GM18909 (cell line): ENCODE measurements around the gene CCNA2.

Experiments
- ATAC-seq: cut with Tn5 transposase; IDR thresholded peaks from one replicate; pipeline ENCODE4 v1.9.1; 2021; ENCODE audit warnings: mild to moderate bottlenecking; ENCODE audit not compliant: unreplicated experiment, poor library complexity

Gene CCNA2

GRCh38 chr4:121823505-121824170 lies at the start of gene CCNA2:
CCNA2 (minus strand) TSS chr4:121823883; CDS start chr4:121823628, 255 bp downstream.
- ATAC-seq, result peak; percentile 95

- ATAC-seq, result peak; percentile 99
Measured at GRCh38 chr4:121869841-121870822, 46.4 kb upstream of the CCNA2 start, which contains the start of gene BBS7. BBS7 (minus strand) TSS chr4:121870474; CDS start chr4:121870313, 161 bp downstream.

- ATAC-seq, result no peak
Measured at GRCh38 chr4:121863799-121864198, 40.1 kb upstream of the CCNA2 start.

GRCh38 chr4:121861426-121861825 lies 37.7 kb upstream of the CCNA2 start:
- no peak for ATAC-seq

GRCh38 chr4:121860121-121860520 lies 36.4 kb upstream of the CCNA2 start:
- no peak for ATAC-seq

- no peak for ATAC-seq
Measured at GRCh38 chr4:121851354-121851753, 27.7 kb upstream of the CCNA2 start.

GRCh38 chr4:121846662-121847061 lies 23.0 kb upstream of the CCNA2 start:
- ATAC-seq, result no peak

GRCh38 chr4:121842862-121843261 lies 19.2 kb upstream of the CCNA2 start:
- ATAC-seq, result no peak

GRCh38 chr4:121838136-121838535 lies 14.5 kb upstream of the CCNA2 start:
- no peak for ATAC-seq

- ATAC-seq, result no peak
Measured at GRCh38 chr4:121829511-121829910, 5.8 kb upstream of the CCNA2 start.

- ATAC-seq, result no peak
Measured at GRCh38 chr4:121827853-121828252, 4.2 kb upstream of the CCNA2 start.

GRCh38 chr4:121824950-121825349 lies 1.3 kb upstream of the CCNA2 start:
- ATAC-seq, result no peak

GRCh38 chr4:121824171-121824527 lies 466 bp upstream of the CCNA2 start:
- ATAC-seq, result no peak

GRCh38 chr4:121822796-121823504 lies 733 bp downstream of the CCNA2 start:
- peak; percentile 53 for ATAC-seq

GRCh38 chr4:121822047-121822446 lies 1.6 kb downstream of the CCNA2 start:
- no peak for ATAC-seq

GRCh38 chr4:121819216-121819965 lies 4.3 kb downstream of the CCNA2 start:
- ATAC-seq, result no peak

GRCh38 chr4:121818215-121818614 lies 5.5 kb downstream of the CCNA2 start:
- no peak for ATAC-seq

- no peak for ATAC-seq
Measured at GRCh38 chr4:121817701-121818100, 6.0 kb downstream of the CCNA2 start.

GRCh38 chr4:121817006-121817405 lies 6.7 kb downstream of the CCNA2 start:
- no peak for ATAC-seq

- no peak for ATAC-seq
Measured at GRCh38 chr4:121814756-121815155, 8.9 kb downstream of the CCNA2 start.
